ENCODE data around the gene ADGRV1.

- TF ChIP-seq GATA2 (IDR thresholded peaks at IDR 0.05; ENCODE audit: low read depth, low read length) = no peak
- TF ChIP-seq GATA3 (IDR thresholded peaks at IDR 0.05; ENCODE audit: low read depth, low read length) = no peak
Observed at GRCh38 chr5:90868799-90869198, 310.2 kb downstream of the ADGRV1 start.
